GM18520 (cell line): ENCODE results near the gene EPB41L4A.

Source experiments
- ATAC-seq: cut with Tn5 transposase; IDR thresholded peaks from one replicate; pipeline ENCODE4 v1.9.1; 2021; ENCODE audit not compliant: unreplicated experiment

The EPB41L4A gene

DNA sequence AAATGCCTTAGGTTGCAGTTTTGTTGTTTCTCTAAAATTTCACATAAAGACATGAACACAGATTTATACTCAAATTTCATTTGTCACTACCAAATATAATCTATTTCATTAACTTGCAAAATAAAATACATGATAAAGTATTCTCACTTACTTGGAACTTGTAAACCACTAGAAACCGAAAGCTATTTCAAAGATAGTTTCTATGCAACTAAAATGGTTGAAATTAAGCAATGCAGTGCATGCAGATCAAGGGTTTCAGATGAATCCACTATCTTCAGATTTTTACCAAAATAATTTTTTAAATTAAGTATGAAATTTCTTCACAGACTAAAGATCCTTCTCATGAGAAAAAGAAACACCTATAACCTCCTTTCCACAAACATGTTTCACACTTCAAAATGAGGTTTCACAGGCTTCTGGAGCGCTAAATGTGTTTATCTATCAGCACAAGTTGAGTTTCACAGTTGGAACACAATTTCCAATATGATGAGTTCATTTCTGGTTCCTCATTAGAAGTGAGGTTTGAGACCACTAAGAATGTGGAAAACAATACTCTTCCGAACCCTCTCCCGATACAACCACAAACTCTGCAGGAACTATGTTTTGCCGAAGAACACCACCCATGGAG lies 63.9 kb downstream of the EPB41L4A start:
- no peak for ATAC-seq

GRCh38 chr5:112353678-112354077 lies 65.4 kb downstream of the EPB41L4A start:
- ATAC-seq = no peak

- no peak for ATAC-seq
Observed at GRCh38 chr5:112351225-112351624, 67.9 kb downstream of the EPB41L4A start.

- ATAC-seq = no peak
Observed at GRCh38 chr5:112350626-112351025, 68.5 kb downstream of the EPB41L4A start.

- ATAC-seq = peak; percentile 29
Observed at GRCh38 chr5:112349371-112349770, 69.7 kb downstream of the EPB41L4A start.

DNA sequence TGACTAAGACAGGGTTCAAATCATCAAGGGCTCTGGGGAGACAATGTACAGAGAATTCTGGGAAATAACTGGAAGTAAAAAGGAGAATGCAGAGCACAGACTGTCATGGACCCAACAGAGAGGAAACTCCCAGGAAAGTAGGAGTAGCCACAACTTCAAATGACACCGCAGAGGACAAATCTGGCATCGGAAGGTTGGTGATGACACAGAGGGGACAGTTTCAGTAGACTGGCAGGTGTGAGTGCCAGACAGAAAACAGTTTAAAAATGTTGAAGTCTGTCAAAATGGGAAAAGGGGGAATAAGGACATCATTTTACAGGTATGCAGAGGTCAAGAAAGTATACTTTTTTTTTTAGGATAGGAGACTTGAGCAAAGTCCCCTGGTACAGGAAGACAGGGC lies 70.2 kb downstream of the EPB41L4A start:
- ATAC-seq = no peak

DNA sequence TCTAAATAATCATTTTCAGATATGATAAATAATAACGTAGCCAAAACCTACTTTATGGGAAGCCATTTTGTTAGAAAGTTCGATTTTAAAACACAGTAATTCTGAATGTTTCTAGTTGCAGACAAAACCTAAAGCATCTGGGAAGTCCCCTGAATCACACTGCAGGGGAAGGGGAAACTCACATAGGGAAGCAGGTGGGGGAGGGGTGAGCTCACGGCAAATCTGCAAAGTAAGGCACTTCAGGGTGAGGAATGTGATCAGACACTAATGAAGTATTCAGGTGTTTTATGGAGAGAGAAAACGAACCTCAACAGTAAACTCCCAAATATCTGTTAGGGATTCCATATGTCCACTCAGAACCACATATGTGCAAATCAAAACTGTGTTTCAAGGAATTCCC lies 70.7 kb downstream of the EPB41L4A start:
- no peak for ATAC-seq

DNA sequence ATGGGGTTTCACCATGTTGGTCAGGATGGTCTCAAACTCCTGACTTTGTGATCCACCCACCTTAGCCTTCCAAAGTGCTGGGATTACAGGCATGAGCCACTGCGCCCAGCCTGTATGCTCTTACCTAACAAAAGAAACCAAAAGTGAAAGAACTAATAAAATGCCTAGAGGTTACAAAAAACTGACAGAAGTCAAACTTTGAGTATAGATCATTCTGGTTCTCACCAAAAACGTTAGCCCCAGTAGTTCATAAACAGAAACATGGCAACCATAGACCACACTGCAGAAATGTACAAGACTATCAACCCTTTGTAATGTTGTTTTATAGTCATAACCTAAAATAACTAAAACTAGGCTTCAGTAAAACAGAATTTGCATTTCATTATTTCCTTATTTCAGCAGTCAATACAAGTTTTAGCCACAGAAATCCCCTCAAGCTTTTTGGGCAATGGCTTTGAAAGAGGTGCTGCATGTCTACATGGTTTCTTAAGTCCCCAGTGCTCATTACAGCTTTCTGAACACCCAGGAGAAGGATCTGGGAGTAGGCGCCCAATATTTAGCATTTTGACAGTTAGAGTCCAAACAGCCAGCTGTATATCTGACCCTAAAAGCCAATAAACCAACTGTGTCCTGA lies 72.5 kb downstream of the EPB41L4A start:
- ATAC-seq = peak; percentile 49

GRCh38 chr5:112344540-112344939 lies 74.5 kb downstream of the EPB41L4A start:
- ATAC-seq = no peak

DNA sequence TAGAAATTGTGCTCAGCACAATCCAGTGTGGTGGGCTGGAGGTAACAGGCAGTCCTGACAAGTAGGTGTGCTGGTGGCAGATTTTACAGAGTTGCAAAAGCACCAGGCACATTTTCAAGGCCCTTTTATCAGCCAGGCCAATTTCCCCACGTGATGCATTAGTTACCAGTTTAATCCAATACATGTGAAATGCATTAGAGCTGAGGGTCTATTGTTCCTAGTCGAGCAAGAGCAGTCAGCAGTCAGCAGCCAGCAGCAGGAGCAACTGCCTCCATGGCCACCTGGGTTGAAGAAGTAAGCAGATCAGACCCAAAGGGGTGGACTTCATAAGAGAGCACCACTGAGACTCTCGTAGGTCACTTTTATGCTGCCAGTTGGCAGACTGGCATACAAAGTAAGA lies 76.7 kb downstream of the EPB41L4A start:
- no peak for ATAC-seq

DNA sequence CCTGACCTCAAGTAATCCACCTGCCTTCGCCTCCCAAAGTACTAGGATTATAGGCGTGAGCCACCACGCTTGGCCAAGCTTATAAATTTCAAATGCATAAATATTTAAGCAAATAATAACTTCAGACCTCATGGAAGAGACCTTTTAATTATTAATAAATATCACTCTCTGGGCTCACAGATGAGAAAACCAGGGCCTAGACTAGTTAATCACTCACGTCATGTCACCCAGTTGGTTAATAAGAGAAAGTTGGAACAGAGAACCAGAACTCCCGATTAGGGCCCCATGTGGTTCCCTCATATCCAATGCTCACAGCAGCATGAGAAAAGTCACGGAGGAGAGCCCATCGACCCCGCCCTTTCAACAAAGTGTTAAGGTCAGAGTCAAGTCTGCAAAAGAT lies 79.3 kb downstream of the EPB41L4A start:
- ATAC-seq = no peak

DNA sequence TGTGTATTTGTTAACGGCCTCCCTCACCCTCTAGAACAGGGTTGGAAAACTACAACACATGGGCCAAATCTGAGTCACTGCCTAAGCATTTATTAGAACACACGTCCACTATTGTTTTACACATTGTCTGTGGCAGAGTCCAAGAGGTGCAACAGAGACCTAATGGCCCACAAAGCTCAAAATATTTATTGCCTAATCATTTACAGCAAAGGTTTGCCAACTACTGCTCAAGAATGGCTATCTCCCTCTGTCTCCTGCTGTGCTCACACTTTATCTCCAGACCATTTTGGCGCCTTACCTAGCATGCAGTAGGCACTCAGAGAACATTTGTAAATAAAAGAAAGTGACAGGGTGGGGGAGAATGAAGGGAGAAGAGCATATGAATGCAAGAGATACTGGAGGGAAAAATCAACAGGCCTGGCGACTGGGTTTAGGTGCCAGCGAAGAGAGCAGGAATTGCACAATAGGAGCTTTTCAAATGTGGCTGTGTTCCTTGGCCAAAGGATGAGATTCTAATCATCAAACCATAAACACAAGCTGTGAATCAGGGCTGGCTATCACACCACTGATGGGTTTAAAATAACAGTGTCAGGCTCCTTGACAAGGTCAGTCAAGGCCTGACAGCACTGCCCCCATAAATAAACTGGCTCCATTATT lies 80.3 kb downstream of the EPB41L4A start:
- ATAC-seq = no peak

DNA sequence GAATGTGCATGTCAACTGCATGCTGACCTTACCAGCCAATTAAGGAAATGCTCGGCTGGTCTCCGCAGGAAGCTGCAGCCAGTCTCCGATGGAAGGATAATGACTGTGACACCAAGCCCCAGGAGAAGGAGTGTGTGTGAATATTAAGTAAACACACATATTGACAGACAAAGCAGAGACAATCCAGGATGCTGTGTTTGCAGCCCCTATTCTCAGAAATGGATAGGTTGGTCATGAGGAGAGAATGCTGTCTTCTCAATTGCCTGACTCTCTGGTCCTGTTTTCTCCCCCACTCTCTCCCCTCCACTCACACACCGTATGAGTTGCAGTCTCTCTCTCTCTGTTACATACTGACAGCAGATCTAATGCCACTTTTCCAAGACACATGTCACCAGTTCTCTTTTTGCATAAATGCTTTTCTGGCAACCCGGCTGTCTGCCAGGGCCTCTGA lies 85.7 kb downstream of the EPB41L4A start:
- ATAC-seq = no peak

DNA sequence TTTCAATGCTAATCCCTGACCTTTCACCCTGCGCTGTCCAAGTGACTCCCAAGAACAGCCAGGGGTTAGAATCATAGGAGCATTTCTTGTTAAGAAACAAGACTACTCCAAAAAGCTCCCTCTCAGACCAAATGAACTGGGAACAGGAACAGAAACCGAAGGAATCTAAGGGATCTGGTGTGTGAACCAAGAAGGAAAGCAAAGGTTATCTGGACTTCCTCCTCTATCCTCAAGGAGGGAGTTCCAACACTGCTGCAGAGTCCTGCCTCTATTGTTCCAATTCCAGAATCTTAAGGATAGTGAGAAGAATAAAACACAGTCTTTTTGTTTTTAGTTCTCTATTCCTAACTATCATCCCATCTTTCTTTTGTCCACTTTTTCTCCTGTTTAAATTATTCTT lies 87.2 kb downstream of the EPB41L4A start:
- no peak for ATAC-seq

GRCh38 chr5:112329419-112330090 lies 89.5 kb downstream of the EPB41L4A start:
- ATAC-seq = peak; percentile 96

DNA sequence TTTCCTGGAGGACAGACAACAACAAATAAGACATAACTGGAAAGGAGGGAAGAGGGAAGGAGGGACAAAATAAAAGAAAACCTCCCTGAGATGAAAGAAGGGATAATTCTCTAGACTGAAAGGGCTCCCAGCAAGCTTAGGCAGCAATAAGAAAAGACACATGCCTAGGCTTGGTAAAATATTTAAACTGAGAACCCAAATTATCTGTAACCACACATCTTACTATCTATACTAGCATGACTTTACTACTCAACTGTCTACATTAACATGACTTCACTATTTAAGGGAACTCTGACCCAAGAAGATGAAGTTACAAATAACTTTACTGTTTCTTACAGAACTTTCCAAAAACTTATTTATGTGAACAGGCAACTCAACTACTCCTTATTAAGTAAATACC lies 95.9 kb downstream of the EPB41L4A start:
- ATAC-seq = no peak

GRCh38 chr5:112320408-112320807 lies 98.7 kb downstream of the EPB41L4A start:
- no peak for ATAC-seq

DNA sequence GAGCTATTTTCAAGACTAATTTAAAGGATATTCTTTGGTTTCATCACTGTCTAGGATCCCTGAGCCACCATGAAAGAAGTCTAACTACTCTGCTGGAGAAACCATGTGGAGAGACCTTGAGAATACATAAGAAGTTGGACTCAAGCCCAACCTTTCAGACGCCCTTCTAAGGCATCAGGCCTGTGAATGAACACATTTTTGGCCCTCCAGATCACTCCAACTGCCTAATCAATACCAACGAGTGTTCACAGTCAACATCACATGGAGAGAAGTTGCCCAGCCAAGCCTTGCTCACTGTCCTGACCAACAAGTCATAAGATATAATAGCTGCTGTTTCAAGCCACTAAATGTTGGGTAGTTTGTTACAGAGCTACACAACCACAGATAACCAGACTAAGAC lies 100.7 kb downstream of the EPB41L4A start:
- ATAC-seq = no peak

DNA sequence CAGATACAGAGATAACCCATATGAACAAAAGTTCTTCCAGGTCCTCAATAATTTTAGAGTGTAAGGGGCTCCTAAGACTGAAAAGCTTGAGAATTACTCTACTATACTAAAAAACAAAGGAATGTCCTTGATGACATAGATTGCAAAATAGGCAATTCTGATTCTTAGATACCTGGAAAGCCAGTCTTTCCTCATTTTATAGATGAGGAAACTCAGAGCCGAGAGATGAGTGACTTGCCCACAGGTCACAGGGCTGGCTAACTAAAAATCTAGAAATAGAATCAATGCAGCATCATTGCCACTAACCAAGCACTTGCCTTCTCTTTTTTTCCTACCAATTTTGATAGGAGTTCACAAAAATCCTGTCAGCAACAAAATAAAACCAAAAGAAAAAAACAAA lies 101.2 kb downstream of the EPB41L4A start:
- no peak for ATAC-seq

DNA sequence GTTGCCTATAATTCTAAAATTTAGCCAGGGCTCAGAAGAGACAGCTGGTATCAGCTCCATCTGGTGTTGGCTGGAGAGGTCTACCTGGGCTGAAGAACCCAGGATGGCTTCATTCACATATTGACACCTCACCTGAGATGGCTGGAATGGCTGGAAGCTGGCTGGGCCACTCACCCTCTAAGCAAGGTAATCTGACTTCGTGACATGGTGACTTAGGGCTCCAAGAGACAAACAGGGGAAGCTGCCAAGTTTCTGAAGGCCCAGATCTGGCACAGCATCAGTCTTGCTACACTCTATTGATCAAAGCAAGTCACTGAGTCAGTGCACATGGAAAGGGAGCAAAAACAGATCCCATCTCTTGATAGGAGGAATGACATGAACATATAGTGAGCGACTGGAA lies 102.3 kb downstream of the EPB41L4A start:
- ATAC-seq = no peak

DNA sequence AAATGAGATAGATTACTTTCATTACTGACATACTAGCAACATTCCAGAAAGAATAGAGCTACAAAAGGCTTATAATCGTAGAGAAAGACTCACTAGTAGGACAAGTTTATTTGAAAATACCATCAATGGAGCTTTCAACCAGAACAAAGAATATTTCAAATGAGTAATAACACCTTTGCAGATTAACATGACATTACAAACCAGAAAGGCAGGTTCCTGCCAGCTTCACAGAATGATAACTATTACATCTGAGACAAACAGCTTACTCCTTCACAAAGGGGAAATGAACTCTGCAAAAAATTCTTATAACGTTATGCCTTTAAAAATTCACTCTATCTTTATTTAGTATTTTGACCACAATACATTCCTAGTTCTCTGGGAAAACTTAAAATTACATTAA lies 103.1 kb downstream of the EPB41L4A start:
- ATAC-seq = no peak
